Epidermal melanocyte (primary cell): Measurements from ENCODE around the gene SCAMP5.

Experiments used
- DNase-seq: peaks from one replicate; pipeline ENCODE4 v3.0.0; 2011; ENCODE audit warnings: low spot score; ENCODE audit not compliant: insufficient read length

SCAMP5 gene

GRCh38 chr15:75044258-75044878 is 49.0 kb downstream of the SCAMP5 start:
- no peak for DNase-seq

- no peak for DNase-seq
These were observed 50.1 kb downstream of the SCAMP5 start for GRCh38 chr15:75045332-75046015.

DNA sequence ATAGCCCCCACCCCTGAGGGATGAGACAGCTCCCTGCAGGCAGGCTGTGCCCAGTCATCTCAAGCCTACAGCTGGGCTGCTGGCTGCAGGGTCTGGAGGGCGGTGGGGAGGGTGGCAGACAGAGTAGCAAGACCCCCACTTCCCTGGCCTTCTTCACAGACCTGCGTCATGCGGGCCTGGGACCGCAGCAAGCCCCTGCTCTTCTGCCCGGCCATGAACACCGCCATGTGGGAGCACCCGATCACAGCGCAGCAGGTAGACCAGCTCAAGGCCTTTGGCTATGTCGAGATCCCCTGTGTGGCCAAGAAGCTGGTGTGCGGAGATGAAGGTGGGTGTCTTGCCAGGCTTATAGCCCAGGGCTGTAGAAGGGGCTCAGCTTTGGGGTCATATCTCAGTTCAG is 53.0 kb downstream of the SCAMP5 start:
- no peak for DNase-seq

GRCh38 chr15:75049392-75049791 is 54.0 kb downstream of the SCAMP5 start:
- no peak for DNase-seq

DNA sequence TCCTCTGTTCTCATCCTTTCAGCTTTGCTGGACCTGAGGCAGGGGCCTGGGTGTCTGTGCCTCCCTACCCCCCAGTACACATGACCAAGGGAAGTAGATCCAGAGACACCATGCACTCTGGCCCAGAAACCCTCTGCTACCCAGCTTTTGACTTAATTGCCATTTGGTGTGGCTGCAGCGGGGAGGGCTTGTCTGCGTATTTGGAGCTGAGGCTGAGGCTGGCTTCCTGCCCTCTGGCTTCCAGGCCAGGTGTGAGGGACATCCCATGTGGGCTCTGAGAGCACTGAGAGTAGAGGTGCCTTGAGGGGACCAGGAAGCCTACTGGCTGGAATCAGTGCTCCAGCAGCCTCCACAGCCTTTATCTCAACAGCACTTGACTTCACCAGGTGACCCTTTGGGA is 54.9 kb downstream of the SCAMP5 start:
- DNase-seq: no peak

DNA sequence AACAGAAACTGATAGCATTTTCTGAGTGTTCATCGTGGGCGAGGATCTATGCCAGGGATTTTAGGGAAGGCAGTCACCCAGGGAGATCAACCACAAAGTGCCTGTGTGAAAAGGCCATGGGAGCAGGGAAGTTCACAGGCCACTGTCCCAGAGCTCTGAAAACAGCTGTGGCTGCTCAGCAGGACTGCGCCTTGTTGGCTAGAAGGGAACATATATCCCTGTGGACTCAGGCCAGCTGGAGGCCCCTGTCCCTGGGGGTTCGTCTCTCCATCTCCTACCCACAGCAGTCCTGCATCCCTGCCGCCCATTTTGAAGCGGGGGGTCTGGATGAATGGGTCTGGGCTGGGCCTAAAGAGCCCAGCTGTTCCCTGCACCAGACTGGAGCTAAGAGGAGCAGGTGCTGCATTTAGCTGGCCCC is 55.8 kb downstream of the SCAMP5 start:
- DNase-seq: no peak

DNA sequence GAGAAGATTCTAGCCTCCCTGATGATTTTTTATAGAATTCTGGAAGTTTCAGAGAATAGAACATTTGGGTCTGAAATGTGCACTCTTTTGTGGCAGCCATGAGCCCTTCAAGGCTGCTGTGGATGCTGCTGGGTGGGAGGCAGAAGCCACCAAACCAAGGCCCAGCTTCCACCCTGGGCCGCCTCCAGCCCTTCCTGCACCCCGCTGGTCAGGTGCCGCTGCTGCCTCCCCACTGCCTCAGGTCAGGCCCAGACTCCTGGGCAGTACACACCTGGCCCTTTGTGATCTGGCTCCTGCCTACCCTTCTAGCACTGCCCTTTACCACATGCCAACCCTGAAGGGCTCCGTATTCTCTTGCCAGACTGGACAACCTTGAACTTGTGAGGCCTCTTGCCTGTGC is 56.3 kb downstream of the SCAMP5 start:
- DNase-seq: no peak

- no peak for DNase-seq
These were observed 57.8 kb downstream of the SCAMP5 start for GRCh38 chr15:75052972-75053747.

- DNase-seq: no peak
These were observed 58.4 kb downstream of the SCAMP5 start for GRCh38 chr15:75053748-75054125.

DNA sequence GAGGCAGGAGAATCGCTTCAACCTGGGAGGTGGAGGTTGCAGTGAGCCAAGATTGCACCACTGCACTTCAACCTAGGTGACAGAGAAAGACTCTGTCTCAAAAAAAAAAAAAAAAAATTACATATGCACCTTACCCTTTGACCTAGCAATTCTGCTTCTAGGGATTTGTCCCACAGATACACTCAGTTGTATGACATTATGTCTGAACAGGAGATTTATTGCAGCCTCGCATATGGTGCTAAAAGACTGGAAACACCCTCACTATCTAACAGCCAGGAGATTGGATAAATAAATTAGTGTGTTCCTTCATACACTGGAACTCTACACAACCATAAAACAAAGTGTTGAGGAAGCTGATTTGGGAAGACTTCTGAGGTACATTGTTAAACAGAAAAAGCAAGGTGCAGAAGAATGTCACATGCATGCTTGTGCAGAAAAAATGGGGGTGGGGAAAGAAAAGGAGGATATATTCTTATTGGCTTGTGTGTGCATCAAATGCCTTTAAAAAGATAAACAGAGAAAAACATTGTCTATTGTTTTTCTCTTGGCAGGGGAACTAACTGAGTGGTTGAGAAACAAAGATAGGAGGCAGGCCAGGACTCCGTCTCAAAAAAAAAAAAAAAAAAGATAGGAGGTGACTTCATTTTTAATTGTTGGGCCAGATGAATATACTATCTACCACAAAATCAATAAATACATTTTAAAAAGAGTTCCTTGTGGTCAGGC is 59.0 kb downstream of the SCAMP5 start:
- no peak for DNase-seq

DNA sequence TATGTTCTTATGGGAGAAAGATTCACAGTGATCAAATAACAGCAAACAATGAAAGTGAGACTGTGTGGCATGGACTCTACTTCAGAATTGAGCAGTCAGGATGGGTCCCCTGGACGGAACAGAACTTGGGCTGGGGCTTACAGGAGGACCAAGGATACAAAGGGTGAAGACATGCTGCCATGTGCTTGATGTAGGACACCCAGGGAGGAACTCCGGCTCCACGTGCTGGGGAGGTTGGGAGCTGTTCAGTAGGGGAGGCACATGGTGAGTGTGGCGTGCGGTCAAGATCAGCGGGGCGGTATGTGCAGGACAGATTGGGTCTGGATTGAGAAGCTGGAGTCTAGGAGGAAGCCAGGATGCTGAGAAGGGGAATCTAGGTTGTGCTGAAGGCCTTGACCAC is 60.7 kb downstream of the SCAMP5 start:
- DNase-seq: no peak

GRCh38 chr15:75058127-75058905 is 63.0 kb downstream of the SCAMP5 start:
- DNase-seq: no peak

- no peak for DNase-seq
These were observed 64.2 kb downstream of the SCAMP5 start for GRCh38 chr15:75059607-75060006.

DNA sequence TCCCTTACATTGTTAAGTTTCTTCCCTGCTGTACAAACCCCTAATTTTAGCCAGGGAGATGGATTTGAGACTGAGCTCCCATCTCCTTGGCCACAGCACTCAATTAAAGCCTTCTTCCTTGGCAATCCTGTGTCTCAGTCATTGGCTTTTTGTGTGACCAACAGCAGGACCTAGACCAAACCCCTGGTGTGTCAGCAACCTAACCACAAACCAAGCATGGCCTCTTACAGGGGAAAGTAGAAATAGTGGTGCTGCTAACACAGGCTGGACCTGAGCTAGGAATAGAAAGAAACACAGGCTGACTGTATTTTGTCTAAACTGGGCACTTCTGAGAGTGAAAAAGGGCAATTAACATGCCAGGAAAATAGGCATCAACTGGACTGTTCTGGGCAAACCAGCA is 65.9 kb downstream of the SCAMP5 start:
- no peak for DNase-seq

GRCh38 chr15:75062706-75063105 is 67.3 kb downstream of the SCAMP5 start:
- no peak for DNase-seq

- no peak for DNase-seq
These were observed 68.0 kb downstream of the SCAMP5 start for GRCh38 chr15:75063338-75063737.

GRCh38 chr15:75063889-75064288 is 68.5 kb downstream of the SCAMP5 start:
- no peak for DNase-seq

GRCh38 chr15:75064846-75065245 is 69.5 kb downstream of the SCAMP5 start:
- DNase-seq: no peak

- no peak for DNase-seq
These were observed 70.1 kb downstream of the SCAMP5 start for GRCh38 chr15:75065467-75065850.

DNA sequence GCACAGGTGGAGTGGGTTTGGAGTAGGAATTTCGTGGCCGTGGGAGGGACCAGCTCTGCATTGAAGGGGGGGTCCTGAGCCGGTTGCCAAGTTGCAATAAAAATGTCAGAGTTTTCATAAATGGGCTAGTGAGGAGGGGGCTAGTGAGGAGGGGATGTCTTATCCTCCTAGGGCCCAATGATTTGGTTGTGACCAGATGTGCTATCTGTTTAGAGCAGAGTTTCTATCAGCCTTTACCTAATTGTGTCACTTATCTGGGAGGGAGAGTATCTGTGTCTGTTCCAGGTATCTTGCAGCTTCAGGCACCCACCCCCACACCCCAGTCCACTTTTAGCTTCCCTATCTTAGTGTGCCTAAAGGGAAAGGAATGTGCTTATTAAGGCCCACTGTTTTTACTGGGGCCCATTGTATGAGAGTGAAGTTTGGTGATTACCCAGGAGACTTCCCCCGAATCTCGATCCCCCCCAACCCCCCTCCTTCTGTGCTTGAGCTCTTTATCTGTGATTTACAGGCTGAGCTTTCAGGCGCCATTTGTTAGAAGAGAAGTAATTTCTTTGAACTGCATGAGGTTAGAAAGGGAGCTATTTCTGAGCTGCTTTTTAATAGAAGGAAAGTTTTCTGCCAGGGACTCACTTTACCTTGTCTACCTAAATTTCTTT is 70.6 kb downstream of the SCAMP5 start:
- no peak for DNase-seq
